K562 (cell line): Measurements from ENCODE around the gene RBMS1. TPM values are rescaled to one million over a fixed set of nuclear protein-coding genes. Genes with fewer than 3 reads are reported as not detected.

Source experiments
- ATAC-seq: fragments of 200-7000 bp; cut with Tn5 transposase; 3 replicates; pipeline ENCODE4 v1.9.1; 2020; ENCODE audit warnings: moderate library complexity
- BruUV-seq: library from RNA; stranded (reverse); fragments of 400-500 nt; replicated peaks from 2 replicates; lab custom pipeline; 2021; lab: Mats Ljungman, UMichigan
- CTCF ChIA-PET: fragments of 300-600 bp; formaldehyde crosslinking; extraction: SDS; loops from one replicate; lab custom pipeline; 2021; ENCODE audit warnings: low intra/inter-chr PET ratio; lab: Yijun Ruan, JAX
- POLR2A ChIA-PET: fragments of 300-600, 350-650 bp; sonication (Branson Sonifier 250); formaldehyde crosslinking; extraction: SDS; loops from one replicate; lab custom pipeline; 2021; ENCODE audit warnings: antibody characterized with exemption, inconsistent platforms; lab: Yijun Ruan, JAX
- DNase-seq, 4 experiments: peaks; one replicate each; pipeline versions ENCODE4 v3.0.0 to v3.0.0-alpha.2; 2011 to 2018; ENCODE audit warnings: low spot score in 3 of 4, mixed read lengths in 3 of 4; ENCODE audit errors: extremely low read depth in 1 of 4
- FAIRE-seq: peaks from 2 replicates; lab custom pipeline; 2011; peaks lifted over from hg19 to GRCh38; lab: Jason Lieb, UNC
- H2AFZ ChIP-seq: 2 replicates; pipeline ENCODE4 v1.6.0; 2011; ENCODE audit warnings: low read depth, low read length, control low read depth, inconsistent platforms
- H3K27ac ChIP-seq: fragments of 200-600 bp; 3 replicates; pipeline ENCODE4 v1.8.0; 2011; ENCODE audit warnings: low read depth, mild to moderate bottlenecking, control low read depth, inconsistent platforms, low read length, moderate library complexity, mixed read lengths; ENCODE audit errors: extremely low read depth
- H3K27me3 ChIP-seq, 2 experiments: fragments of 300-600 bp in 1 of 2; 2 replicates in 1 of 2; 3 replicates in 1 of 2; pipeline versions ENCODE4 v1.6.0 to v1.8.0; 2011; ENCODE audit warnings: inconsistent platforms in 2 of 2, low read length in 2 of 2, mild to moderate bottlenecking in 1 of 2, mixed read lengths in 1 of 2, moderate library complexity in 1 of 2; ENCODE audit not compliant: control insufficient read depth in 2 of 2, insufficient read depth in 2 of 2
- H3K36me3 ChIP-seq: fragments of 300-600 bp; 3 replicates; pipeline ENCODE4 v1.8.0; 2011; ENCODE audit warnings: mild to moderate bottlenecking, low read length, inconsistent platforms; ENCODE audit not compliant: control insufficient read depth, insufficient read depth
- H3K4me1 ChIP-seq, 2 experiments: fragments of 200-600 bp in 1 of 2; replicated peaks in 1 of 2; 2 replicates in 1 of 2; 3 replicates in 1 of 2; pipeline versions ENCODE4 v1.5.1 to v1.8.0; 2011; ENCODE audit warnings: inconsistent platforms in 2 of 2, low read length in 2 of 2, mild to moderate bottlenecking in 1 of 2, mixed read lengths in 1 of 2, moderate library complexity in 1 of 2; ENCODE audit not compliant: control insufficient read depth in 2 of 2, insufficient read depth in 2 of 2
- H3K4me2 ChIP-seq: 2 replicates; pipeline ENCODE4 v1.6.1; 2011; ENCODE audit warnings: low read length, control low read depth, inconsistent platforms, mixed read lengths; ENCODE audit not compliant: insufficient read depth
- H3K4me3 ChIP-seq: fragments of 200-600 bp; sonication (generic), shearing (Covaris generic); 2 replicates; pipeline ENCODE4 v1.5.1; 2016; ENCODE audit warnings: control low read depth, inconsistent platforms
- H3K79me2 ChIP-seq: fragments of 200-600 bp; 3 replicates; pipeline ENCODE4 v1.8.0; 2011; ENCODE audit warnings: low read length, inconsistent platforms; ENCODE audit not compliant: control insufficient read depth, insufficient read depth
- H3K9ac ChIP-seq, 2 experiments: 2 replicates each; pipeline versions ENCODE4 v1.6.0 to v1.6.1; 2011; ENCODE audit warnings: low read depth in 2 of 2, low read length in 2 of 2, control low read depth in 1 of 2, inconsistent platforms in 1 of 2, mild to moderate bottlenecking in 1 of 2, mixed read lengths in 1 of 2; ENCODE audit not compliant: insufficient read depth in 1 of 2
- H3K9me1 ChIP-seq: one replicate; pipeline ENCODE4 v1.6.0; 2011; ENCODE audit warnings: inconsistent platforms, mild to moderate bottlenecking, low read length, moderate library complexity; ENCODE audit not compliant: control insufficient read depth, insufficient read depth
- H3K9me3 ChIP-seq: replicated peaks from 2 replicates; pipeline ENCODE4 v1.5.1; 2011; ENCODE audit warnings: low read depth, low read length, inconsistent platforms; ENCODE audit not compliant: control insufficient read depth, insufficient read depth
- H4K20me1 ChIP-seq: replicated peaks from 2 replicates; pipeline ENCODE4 v1.6.1; 2011; ENCODE audit warnings: low read length, inconsistent platforms, mixed read lengths; ENCODE audit not compliant: control insufficient read depth, insufficient read depth
- CBFA2T2 ChIP-seq: fragments of 450-650 bp; conservative IDR thresholded peaks from 2 replicates; pipeline ENCODE4 v1.6.1; 2017; ENCODE audit warnings: mild to moderate bottlenecking
- EP400 ChIP-seq: fragments of 450-650 bp; IDR thresholded peaks from 2 replicates; pipeline ENCODE4 v1.6.1; 2017; ENCODE audit warnings: antibody characterized with exemption, mild to moderate bottlenecking, moderate library complexity
- FOXM1 ChIP-seq, 2 experiments: fragments of 450-650 bp in 1 of 2; sonication (generic) in 1 of 2; formaldehyde crosslinking in 1 of 2; IDR thresholded peaks; 2 replicates each; pipeline versions ENCODE4 v1.6.1 to v1.9.0; 2017 to 2022; ENCODE audit warnings: low read depth in 2 of 2, mild to moderate bottlenecking in 2 of 2, missing genetic modification reagents in 1 of 2, moderate library complexity in 1 of 2
- KAT8 ChIP-seq: fragments of 450-650 bp; IDR thresholded peaks from 2 replicates; pipeline ENCODE4 v1.6.1; 2016; ENCODE audit warnings: low read depth, mild to moderate bottlenecking
- MXI1 ChIP-seq: IDR thresholded peaks from 2 replicates; pipeline ENCODE4 v1.6.1; 2011; ENCODE audit warnings: low read depth, mild to moderate bottlenecking, improper control_type of control experiment, low read length
- RFX5 ChIP-seq: IDR thresholded peaks from 2 replicates; pipeline ENCODE4 v1.6.1; 2011; ENCODE audit warnings: low read depth, mild to moderate bottlenecking, improper control_type of control experiment, low read length
- ZNF780A ChIP-seq: fragments of 250-450 bp; sonication (Bioruptor Pico); IDR thresholded peaks from 2 replicates; pipeline ENCODE4 v1.5.0; 2021; ENCODE audit warnings: mild to moderate bottlenecking
- WGBS: fragments of 100-300 bp; shearing (Covaris generic); methylation state at CpG from one replicate; pipeline ENCODE4 v1.1.6; 2016; ENCODE audit warnings: low coverage, mixed read lengths; ENCODE audit not compliant: insufficient coverage; ENCODE audit errors: missing lambda C conversion rate; 5-methylcytosine and 5-hydroxymethylcytosine counted together
- in situ Hi-C: fragments of 300-500 bp; cut with MboI; formaldehyde crosslinking; loops from 4 replicates; pipeline ENCODE4 v1.15.0; 2018; ENCODE audit warnings: inconsistent platforms, mixed read lengths
- intact Hi-C: fragments of 100-400 bp; cut with micrococcal nuclease; formaldehyde crosslinking; loops from 2 replicates; pipeline ENCODE4 v1.14.2; 2022
- polyA plus RNA-seq, 8 experiments: library from polyadenylated mRNA; depleted of rRNA in 4 of 8; stranded (reverse) in 5 of 8; unstranded in 3 of 8; fragments of >200 nt; fragmentation: Nextera tagmentation in 2 of 8; fragmentation: Illumina TruSeq in 1 of 8; extraction: Ambion mirVana in 2 of 8; extraction: Trizol in 1 of 8; gene quantifications; 2 replicates each; pipeline versions ENCODE4 v1.2.1 to v1.2.3, GENCODE V29; 2011 to 2014; ENCODE audit warnings: inconsistent platforms in 1 of 8, missing spikeins in 1 of 8
- total RNA-seq, 7 experiments: library from RNA; depleted of rRNA in 6 of 7; stranded (reverse); fragments of >200 nt in 6 of 7; fragmentation: Illumina TruSeq in 2 of 7; extraction: Trizol in 2 of 7; gene quantifications; 2 replicates each; pipeline versions ENCODE4 v1.2.1 to v1.2.3, GENCODE V29; 2011 to 2021; ENCODE audit warnings: low replicate concordance in 1 of 7
- TF ChIP-seq, protein P1 (sequence below): fragments of 150-350 bp; IDR thresholded peaks from 2 replicates; pipeline ENCODE4 v1.6.1; 2014; ENCODE audit warnings: low read depth, mild to moderate bottlenecking, low read length, borderline replicate concordance

The RBMS1 gene
- total and polyA plus RNA-seq, 9 of the 15 experiments (the other 6 are each of a cell fraction or from before 2014, with no cell fraction given): 0.04 to 0.31 (median 0.09) TPM; not detected in 6

GRCh38 chr2:160256507-160256906 is 237.1 kb downstream of the RBMS1 start:
- no peak for TF ChIP-seq EP400
- no peak for TF ChIP-seq MXI1
- TF ChIP-seq CBFA2T2: no peak
- no peak for TF ChIP-seq RFX5
- TF ChIP-seq, protein P1, sequence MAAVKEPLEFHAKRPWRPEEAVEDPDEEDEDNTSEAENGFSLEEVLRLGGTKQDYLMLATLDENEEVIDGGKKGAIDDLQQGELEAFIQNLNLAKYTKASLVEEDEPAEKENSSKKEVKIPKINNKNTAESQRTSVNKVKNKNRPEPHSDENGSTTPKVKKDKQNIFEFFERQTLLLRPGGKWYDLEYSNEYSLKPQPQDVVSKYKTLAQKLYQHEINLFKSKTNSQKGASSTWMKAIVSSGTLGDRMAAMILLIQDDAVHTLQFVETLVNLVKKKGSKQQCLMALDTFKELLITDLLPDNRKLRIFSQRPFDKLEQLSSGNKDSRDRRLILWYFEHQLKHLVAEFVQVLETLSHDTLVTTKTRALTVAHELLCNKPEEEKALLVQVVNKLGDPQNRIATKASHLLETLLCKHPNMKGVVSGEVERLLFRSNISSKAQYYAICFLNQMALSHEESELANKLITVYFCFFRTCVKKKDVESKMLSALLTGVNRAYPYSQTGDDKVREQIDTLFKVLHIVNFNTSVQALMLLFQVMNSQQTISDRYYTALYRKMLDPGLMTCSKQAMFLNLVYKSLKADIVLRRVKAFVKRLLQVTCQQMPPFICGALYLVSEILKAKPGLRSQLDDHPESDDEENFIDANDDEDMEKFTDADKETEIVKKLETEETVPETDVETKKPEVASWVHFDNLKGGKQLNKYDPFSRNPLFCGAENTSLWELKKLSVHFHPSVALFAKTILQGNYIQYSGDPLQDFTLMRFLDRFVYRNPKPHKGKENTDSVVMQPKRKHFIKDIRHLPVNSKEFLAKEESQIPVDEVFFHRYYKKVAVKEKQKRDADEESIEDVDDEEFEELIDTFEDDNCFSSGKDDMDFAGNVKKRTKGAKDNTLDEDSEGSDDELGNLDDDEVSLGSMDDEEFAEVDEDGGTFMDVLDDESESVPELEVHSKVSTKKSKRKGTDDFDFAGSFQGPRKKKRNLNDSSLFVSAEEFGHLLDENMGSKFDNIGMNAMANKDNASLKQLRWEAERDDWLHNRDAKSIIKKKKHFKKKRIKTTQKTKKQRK: no peak
- TF ChIP-seq ZNF780A (CRISPR knock-in tag): no peak
- TF ChIP-seq KAT8: no peak
- no peak for TF ChIP-seq FOXM1 (IDR thresholded peaks at IDR 0.05; ENCODE audit: low read depth)
- TF ChIP-seq FOXM1 (CRISPR knock-in tag; IDR thresholded peaks at IDR 0.05; ENCODE audit: low read depth): no peak
- no peaks in the 10 kb centered on the region for H3K9me1 ChIP-seq
- in situ Hi-C loops (no loop called here), intact Hi-C loops (no loop called here)
- H3K27ac ChIP-seq: no peak overlapping the region
- no peak overlapping the region for H2AFZ ChIP-seq
- no peak overlapping the region for H3K4me3 ChIP-seq
- CTCF ChIA-PET: no interaction called here
- H3K9me3 ChIP-seq: no peaks in the 10 kb centered on the region
- H3K79me2 ChIP-seq: no peaks in the 10 kb centered on the region
- FAIRE-seq: no peak
- ATAC-seq: no peak
- H4K20me1 ChIP-seq: no peaks in the 10 kb centered on the region
- no peak for DNase-seq
- H3K27me3 ChIP-seq: no peaks in the 10 kb centered on the region
- BruUV-seq: no TSS peak
- no peaks in the 10 kb centered on the region for H3K4me1 ChIP-seq
- no peak overlapping the region for H3K4me2 ChIP-seq
- POLR2A ChIA-PET: no interaction called here
- no peaks in the 10 kb centered on the region for H3K36me3 ChIP-seq
- H3K9ac ChIP-seq: no peak overlapping the region
- WGBS: 0% methylated on average over 1 of the region's 1 CpG
